Measurements from ENCODE around the gene AADAC.

The AADAC gene

GRCh38 chr3:151796105-151796680 is 17.7 kb upstream of the AADAC start:
- no peak overlapping the region for H3K27ac ChIP-seq (replicated peaks)
- H3K27me3 ChIP-seq (ENCODE audit: insufficient read depth, poor library complexity, severe bottlenecking), result no peaks in the 10 kb centered on the region
- TF ChIP-seq POLR2AphosphoS5 (IDR thresholded peaks at IDR 0.05; ENCODE audit: low read depth), result no peak
- TF ChIP-seq CTCF (IDR thresholded peaks at IDR 0.05; ENCODE audit: insufficient read depth, low read length), result no peak
- TF ChIP-seq REST (IDR thresholded peaks at IDR 0.05; ENCODE audit: insufficient replicate concordance, low read depth), result no peak
- TF ChIP-seq GABPA (IDR thresholded peaks at IDR 0.05; ENCODE audit: low read depth), result no peak
- TF ChIP-seq SPI1 (IDR thresholded peaks at IDR 0.05; ENCODE audit: borderline replicate concordance, low read depth), result no peak
- no peak for DNase-seq (ENCODE audit: low read depth in 1 of 2, low spot score in 1 of 2)
- H3K4me3 ChIP-seq (replicated peaks; ENCODE audit: insufficient read depth, low read length), result no peak overlapping the region

GRCh38 chr3:151798466-151798865 is 15.4 kb upstream of the AADAC start:
- no peak overlapping the region for H3K4me3 ChIP-seq (replicated peaks; ENCODE audit: insufficient read depth, low read length)
- no peak overlapping the region for H3K27ac ChIP-seq (replicated peaks)
- no peaks in the 10 kb centered on the region for H3K27me3 ChIP-seq (ENCODE audit: insufficient read depth, poor library complexity, severe bottlenecking)
- TF ChIP-seq POLR2AphosphoS5 (IDR thresholded peaks at IDR 0.05; ENCODE audit: low read depth) (no peak), GABPA (IDR thresholded peaks at IDR 0.05; ENCODE audit: low read depth) (no peak), REST (IDR thresholded peaks at IDR 0.05; ENCODE audit: insufficient replicate concordance, low read depth) (no peak), SPI1 (IDR thresholded peaks at IDR 0.05; ENCODE audit: borderline replicate concordance, low read depth) (no peak), CTCF (IDR thresholded peaks at IDR 0.05; ENCODE audit: insufficient read depth, low read length) (no peak)
- no peak for DNase-seq (ENCODE audit: low read depth in 1 of 2, low spot score in 1 of 2)

- DNase-seq (ENCODE audit: low read depth in 1 of 2, low spot score in 1 of 2), result no peak
- TF ChIP-seq GABPA (IDR thresholded peaks at IDR 0.05; ENCODE audit: low read depth), result no peak
- TF ChIP-seq POLR2AphosphoS5 (IDR thresholded peaks at IDR 0.05; ENCODE audit: low read depth), result no peak
- Histone ChIP-seq H3K27me3 (ENCODE audit: insufficient read depth, poor library complexity, severe bottlenecking) (no peaks in the 10 kb centered on the region), H3K4me3 (replicated peaks; ENCODE audit: insufficient read depth, low read length) (no peak overlapping the region), H3K27ac (replicated peaks) (no peak overlapping the region)
These were observed 13.5 kb upstream of the AADAC start for GRCh38 chr3:151800431-151800830.

- H3K27ac ChIP-seq (replicated peaks), result no peak overlapping the region
- H3K4me3 ChIP-seq (replicated peaks; ENCODE audit: insufficient read depth, low read length), result no peak overlapping the region
- TF ChIP-seq GABPA (IDR thresholded peaks at IDR 0.05; ENCODE audit: low read depth) (no peak), CTCF (IDR thresholded peaks at IDR 0.05; ENCODE audit: insufficient read depth, low read length) (no peak), SPI1 (IDR thresholded peaks at IDR 0.05; ENCODE audit: borderline replicate concordance, low read depth) (no peak), REST (IDR thresholded peaks at IDR 0.05; ENCODE audit: insufficient replicate concordance, low read depth) (no peak)
- DNase-seq (ENCODE audit: low read depth in 1 of 2, low spot score in 1 of 2), result no peak
- H3K27me3 ChIP-seq (ENCODE audit: insufficient read depth, poor library complexity, severe bottlenecking), result no peaks in the 10 kb centered on the region
These were observed 9.6 kb upstream of the AADAC start for GRCh38 chr3:151804267-151804666.

All from HL-60 (cell line).